Loucy (cell line): ENCODE results near the gene ETHE1.

Experiments
- EZH2phosphoT487 ChIP-seq: fragments of 200-600 bp; IDR thresholded peaks from 2 replicates; pipeline ENCODE4 v1.6.1; 2018; ENCODE audit warnings: antibody characterized with exemption, mild to moderate bottlenecking, moderate library complexity, borderline replicate concordance
- TF ChIP-seq, protein P1 (sequence below): fragments of 200-600 bp; sonication (generic); conservative IDR thresholded peaks from 2 replicates; pipeline ENCODE4 v1.5.1; 2014; ENCODE audit warnings: mild to moderate bottlenecking, antibody characterized with exemption, low read length

DNA sequence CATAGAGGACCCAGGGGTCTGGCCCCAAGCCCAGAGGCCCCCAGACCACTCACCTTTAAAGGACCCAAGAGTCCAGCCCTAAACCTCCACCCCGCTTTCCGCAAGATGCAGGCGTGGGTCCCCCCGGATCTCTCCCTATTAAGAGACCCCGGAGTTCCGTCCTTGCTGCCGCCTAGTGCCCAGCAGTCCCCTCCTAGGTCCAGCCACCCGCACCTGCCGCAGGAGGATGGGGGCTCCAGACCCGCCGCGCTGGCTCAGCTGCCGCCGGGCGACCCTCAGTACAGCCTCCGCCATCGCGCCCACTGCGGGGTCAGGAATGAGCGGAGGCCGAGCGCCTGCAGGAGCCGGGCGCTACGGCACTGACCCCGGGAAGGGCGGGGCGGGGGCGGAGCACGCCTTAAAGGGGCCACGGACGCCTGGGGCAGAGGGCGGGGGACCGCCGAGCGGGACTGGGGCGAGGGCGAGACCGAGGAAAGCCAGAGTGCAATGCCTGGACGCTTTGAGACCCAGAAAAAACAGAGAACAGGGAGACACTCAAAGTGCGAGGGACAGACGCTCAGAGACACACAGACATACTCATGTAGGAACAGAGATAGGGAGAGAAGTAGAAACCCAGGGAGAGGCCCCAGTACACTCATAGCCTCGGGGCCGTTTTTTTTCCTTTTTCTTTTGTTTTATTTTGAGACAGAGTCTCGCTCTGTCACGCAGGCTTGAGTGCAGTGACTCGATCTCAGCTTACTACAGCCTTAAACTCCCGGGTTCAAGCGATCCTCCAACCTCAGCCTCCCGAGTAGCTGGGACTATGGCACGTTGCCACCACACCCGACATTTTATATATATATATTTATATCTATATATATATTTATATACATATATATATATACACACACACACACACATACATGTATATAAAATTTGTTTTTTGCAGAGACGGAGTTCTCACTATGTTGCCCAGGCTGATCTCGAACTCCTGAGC, at the start of gene ETHE1:
- TF ChIP-seq, protein P1, sequence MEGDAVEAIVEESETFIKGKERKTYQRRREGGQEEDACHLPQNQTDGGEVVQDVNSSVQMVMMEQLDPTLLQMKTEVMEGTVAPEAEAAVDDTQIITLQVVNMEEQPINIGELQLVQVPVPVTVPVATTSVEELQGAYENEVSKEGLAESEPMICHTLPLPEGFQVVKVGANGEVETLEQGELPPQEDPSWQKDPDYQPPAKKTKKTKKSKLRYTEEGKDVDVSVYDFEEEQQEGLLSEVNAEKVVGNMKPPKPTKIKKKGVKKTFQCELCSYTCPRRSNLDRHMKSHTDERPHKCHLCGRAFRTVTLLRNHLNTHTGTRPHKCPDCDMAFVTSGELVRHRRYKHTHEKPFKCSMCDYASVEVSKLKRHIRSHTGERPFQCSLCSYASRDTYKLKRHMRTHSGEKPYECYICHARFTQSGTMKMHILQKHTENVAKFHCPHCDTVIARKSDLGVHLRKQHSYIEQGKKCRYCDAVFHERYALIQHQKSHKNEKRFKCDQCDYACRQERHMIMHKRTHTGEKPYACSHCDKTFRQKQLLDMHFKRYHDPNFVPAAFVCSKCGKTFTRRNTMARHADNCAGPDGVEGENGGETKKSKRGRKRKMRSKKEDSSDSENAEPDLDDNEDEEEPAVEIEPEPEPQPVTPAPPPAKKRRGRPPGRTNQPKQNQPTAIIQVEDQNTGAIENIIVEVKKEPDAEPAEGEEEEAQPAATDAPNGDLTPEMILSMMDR, result no peak
- no peak for TF ChIP-seq EZH2phosphoT487
